ENCODE results near the gene TRAP1. TPM values are rescaled to one million over a fixed set of nuclear protein-coding genes. Genes with fewer than 3 reads are reported as not detected.

TRAP1 gene
- total RNA-seq, 1 experiment from 2014 or later, result 416 TPM

GRCh38 chr16:3659251-3659650 is 58.1 kb downstream of the TRAP1 start:
- ChIA-PET CTCF (no interaction called here), POLR2A (no interaction called here), RAD21 (ENCODE audit: low non-redundant PET in 1 of 2, low total read pairs in 2 of 2, uncharacterized antibody in 2 of 2, unreplicated experiment in 2 of 2) (no interaction called here)
- intact Hi-C loops (cut with micrococcal nuclease), result no loop called here
- TF ChIP-seq POLR2AphosphoS5 (IDR thresholded peaks at IDR 0.05; ENCODE audit: low read depth, low read length) (no peak), ZNF274 (IDR thresholded peaks at IDR 0.05; ENCODE audit: low read depth, low read length) (no peak), SIN3A (IDR thresholded peaks at IDR 0.05; ENCODE audit: low read depth) (no peak), YY1 (IDR thresholded peaks at IDR 0.05; ENCODE audit: extremely low read depth, insufficient replicate concordance, low read depth, low read length) (no peak), POLR2A (IDR thresholded peaks at IDR 0.05; ENCODE audit: borderline replicate concordance, extremely low read depth, insufficient read depth, insufficient read length) (no peak), ZBTB33 (IDR thresholded peaks at IDR 0.05; ENCODE audit: extremely low read depth, insufficient replicate concordance, low read length) (no peak)
- ATAC-seq (no peak), DNase-seq (ENCODE audit: low read depth, low spot score) (no peak)
- Histone ChIP-seq H3K27me3 (ENCODE audit: insufficient read depth, low read length) (no peaks in the 10 kb centered on the region), H3K4me3 (replicated peaks in 1 of 2; ENCODE audit: low read depth in 1 of 2, low read length in 2 of 2) (no peak overlapping the region), H3K79me2 (ENCODE audit: insufficient read depth, low read length) (no peaks in the 10 kb centered on the region; the same call in 1 of the 2 replicates), H3K9me3 (ENCODE audit: control insufficient read depth in 1 of 2, insufficient read depth in 1 of 2, low read depth in 1 of 2, low read length in 2 of 2) (no peaks in the 10 kb centered on the region), H3K27ac (ENCODE audit: low read depth, low read length) (no peak overlapping the region), H4K20me1 (ENCODE audit: insufficient read depth) (0 out of 2 replicates have a peak, but pooled peaks cover 3% of the 10 kb centered on the region), H2AFZ (ENCODE audit: low read depth, low read length, poor library complexity, severe bottlenecking) (no peak overlapping the region), H3K9me2 (ENCODE audit: insufficient read depth) (no peaks in the 10 kb centered on the region), H3K36me3 (ENCODE audit: control insufficient read depth in 1 of 2, insufficient read depth in 2 of 2, low read length in 2 of 2) (peaks cover 37 to 63% of the 10 kb centered on the region in 2 experiments), H3K4me1 (ENCODE audit: control insufficient read depth in 1 of 2, insufficient read depth in 2 of 2, low read length in 2 of 2) (peaks cover 8 to 20% of the 10 kb centered on the region in 2 experiments; a peak in 3 of 4 replicates), H3K9ac (ENCODE audit: low read length) (no peak overlapping the region), H3K4me2 (ENCODE audit: low read length) (no peak overlapping the region)
- BruUV-seq (replicated peaks), result no TSS peak
